ENCODE data around the gene KRTAP10-7.
"Not testable (repeated sequence)": the region's sequence is repeated elsewhere in the genome, so short reads cannot be mapped to it uniquely, and the experiment has no call there.

Gene KRTAP10-7

GRCh38 chr21:44637018-44637850, 36.8 kb downstream of the KRTAP10-7 start, which contains the start of gene KRTAP10-10:
Gene KRTAP10-10, plus strand, starts transcription at chr21:44637356. Its CDS starts 62 bp downstream, at chr21:44637418.
- no peak for DNase-seq

- not testable (repeated sequence) for DNase-seq
These were observed 37.5 kb downstream of the KRTAP10-7 start for GRCh38 chr21:44637851-44638348.

- not testable (repeated sequence) for DNase-seq
These were observed 38.3 kb downstream of the KRTAP10-7 start for GRCh38 chr21:44638506-44639330.

GRCh38 chr21:44639331-44639655, 38.9 kb downstream of the KRTAP10-7 start:
- DNase-seq, result no peak

- no peak for DNase-seq
These were observed 40.4 kb downstream of the KRTAP10-7 start for GRCh38 chr21:44640761-44641160.

GRCh38 chr21:44643741-44644310, 43.4 kb downstream of the KRTAP10-7 start:
- DNase-seq, result no peak

- no peak for DNase-seq
These were observed 44.5 kb downstream of the KRTAP10-7 start for GRCh38 chr21:44644878-44645277.

GRCh38 chr21:44646366-44647221, 46.2 kb downstream of the KRTAP10-7 start, which contains the start of gene KRTAP10-11:
Gene KRTAP10-11, plus strand, starts transcription at chr21:44646414. Its CDS starts 45 bp downstream, at chr21:44646459.
- DNase-seq, result not testable (repeated sequence)

- DNase-seq, result no peak
These were observed 46.8 kb downstream of the KRTAP10-7 start for GRCh38 chr21:44647222-44647552.

- no peak for DNase-seq
These were observed 48.3 kb downstream of the KRTAP10-7 start for GRCh38 chr21:44648557-44649311.

- no peak for DNase-seq
These were observed 49.2 kb downstream of the KRTAP10-7 start for GRCh38 chr21:44649521-44650100.

GRCh38 chr21:44650265-44650972, 50.0 kb downstream of the KRTAP10-7 start:
- DNase-seq, result no peak

GRCh38 chr21:44650973-44651675, 50.7 kb downstream of the KRTAP10-7 start:
- no peak for DNase-seq
